Heart left ventricle (tissue), 16 donors: ENCODE results near the gene BAG1. TPM values are rescaled to one million over a fixed set of nuclear protein-coding genes. Genes with fewer than 3 reads are reported as not detected.

Experiments
- ATAC-seq, 4 donors: fragments of 200-7000 bp; cut with Tn5 transposase; one replicate each; pipeline ENCODE4 v1.9.1; 2020 to 2022; ENCODE audit warnings: moderate library complexity in 4 of 4, mild to moderate bottlenecking in 3 of 4, moderate number of reproducible peaks in 1 of 4
- DNase-seq, 5 donors: peaks; one replicate each; pipeline ENCODE4 v3.0.0-alpha.2; 2020
- H3K27ac ChIP-seq, 12 donors: fragments of 200-600 bp; sonication (generic) in 4 of 12; one replicate each; pipeline versions ENCODE4 v1.5.0 to v1.8.0; 2016 to 2022; ENCODE audit warnings: mild to moderate bottlenecking in 2 of 12
- H3K27me3 ChIP-seq, 9 donors: fragments of 200-600 bp; sonication (generic) in 2 of 9; one replicate each; pipeline versions ENCODE4 v1.5.1 to v1.8.0; 2016 to 2022; ENCODE audit warnings: mild to moderate bottlenecking in 3 of 9
- H3K36me3 ChIP-seq, 9 donors: fragments of 200-600 bp; sonication (generic) in 2 of 9; one replicate each; pipeline versions ENCODE4 v1.5.0 to v1.8.0; 2018 to 2022; ENCODE audit warnings: mild to moderate bottlenecking in 2 of 9
- H3K4me1 ChIP-seq, 12 donors: fragments of 200-600 bp; sonication (generic) in 4 of 12; one replicate each; pipeline versions ENCODE4 v1.5.0 to v1.8.0; 2016 to 2022; ENCODE audit warnings: mild to moderate bottlenecking in 3 of 12
- H3K4me3 ChIP-seq, 12 donors: fragments of 200-600 bp; sonication (generic) in 4 of 12; one replicate each; pipeline versions ENCODE4 v1.5.0 to v1.8.0; 2017 to 2022; ENCODE audit warnings: mild to moderate bottlenecking in 9 of 12, moderate library complexity in 4 of 12
- H3K9me3 ChIP-seq, 12 donors: fragments of 200-600 bp; sonication (generic) in 4 of 12; one replicate each; pipeline versions ENCODE4 v1.5.0 to v1.8.0; 2016 to 2022; ENCODE audit warnings: mild to moderate bottlenecking in 1 of 12
- POLR2A ChIP-seq, 2 donors: fragments of 450-650 bp; IDR thresholded peaks; one replicate each; pipeline ENCODE4 v1.6.1; 2017; ENCODE audit warnings: antibody characterized with exemption in 2 of 2, mild to moderate bottlenecking in 2 of 2, moderate library complexity in 2 of 2
- WGBS, 4 donors: extraction: QIAGEN DNeasy Blood & Tissue Kit in 2 of 4; methylation state at CpG; one replicate each; pipeline versions ENCODE4 v1.1.5 to v1.1.7; 2013 to 2018; 5-methylcytosine and 5-hydroxymethylcytosine counted together
- intact Hi-C, 10 donors: fragments of 100-400 bp; cut with DNase I; formaldehyde crosslinking; loops; one replicate each; pipeline versions ENCODE4 v1.11.1 to v1.14.2; 2022
- polyA plus RNA-seq, 2 donors: library from polyadenylated mRNA; stranded (reverse); fragments of 200-250 nt; gene quantifications; one replicate each; pipeline ENCODE4 v1.2.3, GENCODE V29; 2013
- total RNA-seq, 9 donors: library from RNA; depleted of rRNA in 2 of 9; stranded (reverse); fragments of >200 nt in 2 of 9; fragmentation: NEBNext Ultra II Directional in 3 of 9; extraction: Animal tissue kit (Norgen Biotek cat#: 25700) in 3 of 9; gene quantifications; one replicate each; pipeline versions ENCODE4 v1.1.0 to v1.2.4, GENCODE V29; 2016 to 2023
- TF ChIP-seq, protein P1 (sequence below), 12 donors: fragments of 200-600 bp; sonication (generic) in 4 of 12; IDR thresholded peaks; one replicate each; pipeline versions ENCODE4 v1.5.0 to v1.8.0; 2018 to 2022; ENCODE audit warnings: antibody characterized with exemption in 12 of 12, mild to moderate bottlenecking in 5 of 12
- donor health status: ischemic (EF 13 %, LVEDD 7.1; RV severe dilation, severe dysfunction).
- donor health status: healthy with polysubstance abuse.
- donor health status: DM: no; HTN: yes; CAD: no.
- donor health status: DM: no; HTN: no; CAD: no.
- donor health status: ischemic (EF 25% LVEDD 6.9; RV normal size, moderate dysfunction).
- donor health status: ischemic (EF 25% LVEDD 5.7; RV mildly dilated, moderate dysfunction).
- donor health status: healthy.
- donor health status: DM: yes; HTN: yes; CAD: no.
- donor health status: ischemic (EF 35%, LVEDD 5.7; RV mildly dilated, moderate dysfunction).
- donor health status: nonischemic (EF 11% LVEDD 7.7; RV severe dilation, severe dysfunction).
- donor health status: DM: yes; HTN: yes; CAD: no.
- donor health status: PGD.
- donor health status: ischemic (EF 29% LVEDD 5.4; RV normal size, mild dysfunction).
- donor health status: nonischemic (EF 23%, LVEDD 6.1; RV moderate dilation, normal function).

The BAG1 gene
- total and polyA plus RNA-seq, 11 donors, result 71.0 to 144 (median 112) TPM

DNA sequence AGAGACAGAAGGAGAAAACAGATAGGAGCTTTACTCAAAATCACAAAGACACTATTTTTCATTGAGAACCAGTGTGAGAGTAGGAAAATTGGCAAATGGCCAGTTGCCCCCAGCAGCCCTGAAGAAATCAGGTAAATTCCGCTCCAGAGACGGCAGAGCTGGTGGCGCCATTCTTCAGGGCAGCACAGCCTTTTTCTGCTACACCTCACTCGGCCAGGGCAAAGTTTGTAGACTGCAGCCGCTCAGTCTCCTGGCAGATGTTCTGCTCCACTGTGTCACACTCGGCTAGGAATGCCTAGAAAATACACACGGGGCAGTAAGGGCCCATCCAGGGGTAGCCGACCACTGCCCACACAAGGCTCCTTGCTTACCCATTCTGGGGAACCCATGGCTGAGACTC, 9.5 kb downstream of the BAG1 start:
- intact Hi-C loops, result no loop called here
- Histone ChIP-seq H3K4me3 (no peak overlapping the region), H3K4me1 (peaks cover 0 to 16% (median 7%) of the 10 kb centered on the region in 12 donors), H3K36me3 (peaks cover 0 to 92% (median 82%) of the 10 kb centered on the region in 9 donors), H3K9me3 (no peaks in the 10 kb centered on the region), H3K27ac (no peak overlapping the region), H3K27me3 (no peaks in the 10 kb centered on the region)
- ATAC-seq (no peak), DNase-seq (no peak)
- 93 to 97% (median 95%) methylated on average over 7 to 8 of the region's 8 CpGs for WGBS, 4 donors
- no peak for TF ChIP-seq POLR2A (IDR thresholded peaks at IDR 0.05)
- TF ChIP-seq, protein P1, sequence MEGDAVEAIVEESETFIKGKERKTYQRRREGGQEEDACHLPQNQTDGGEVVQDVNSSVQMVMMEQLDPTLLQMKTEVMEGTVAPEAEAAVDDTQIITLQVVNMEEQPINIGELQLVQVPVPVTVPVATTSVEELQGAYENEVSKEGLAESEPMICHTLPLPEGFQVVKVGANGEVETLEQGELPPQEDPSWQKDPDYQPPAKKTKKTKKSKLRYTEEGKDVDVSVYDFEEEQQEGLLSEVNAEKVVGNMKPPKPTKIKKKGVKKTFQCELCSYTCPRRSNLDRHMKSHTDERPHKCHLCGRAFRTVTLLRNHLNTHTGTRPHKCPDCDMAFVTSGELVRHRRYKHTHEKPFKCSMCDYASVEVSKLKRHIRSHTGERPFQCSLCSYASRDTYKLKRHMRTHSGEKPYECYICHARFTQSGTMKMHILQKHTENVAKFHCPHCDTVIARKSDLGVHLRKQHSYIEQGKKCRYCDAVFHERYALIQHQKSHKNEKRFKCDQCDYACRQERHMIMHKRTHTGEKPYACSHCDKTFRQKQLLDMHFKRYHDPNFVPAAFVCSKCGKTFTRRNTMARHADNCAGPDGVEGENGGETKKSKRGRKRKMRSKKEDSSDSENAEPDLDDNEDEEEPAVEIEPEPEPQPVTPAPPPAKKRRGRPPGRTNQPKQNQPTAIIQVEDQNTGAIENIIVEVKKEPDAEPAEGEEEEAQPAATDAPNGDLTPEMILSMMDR (IDR thresholded peaks at IDR 0.05), result no peak

- no peak overlapping the region for H3K4me3 ChIP-seq
- DNase-seq (no peak), ATAC-seq (no peak)
- peaks cover 0 to 16% (median 7%) of the 10 kb centered on the region in 12 donors for H3K4me1 ChIP-seq
- H3K36me3 ChIP-seq, result peaks cover 0 to 84% (median 76%) of the 10 kb centered on the region in 9 donors
- intact Hi-C loops, result no loop called here
- 93 to 96% (median 94%) methylated on average over 4 of the region's 4 CpGs for WGBS, 4 donors
- TF ChIP-seq, protein P1 (IDR thresholded peaks at IDR 0.05), result no peak
- no peak for TF ChIP-seq POLR2A (IDR thresholded peaks at IDR 0.05)
- no peaks in the 10 kb centered on the region for H3K27me3 ChIP-seq
- no peaks in the 10 kb centered on the region for H3K9me3 ChIP-seq
- H3K27ac ChIP-seq, result no peak overlapping the region
Observed at GRCh38 chr9:33254211-33254610, 10.3 kb downstream of the BAG1 start.

DNA sequence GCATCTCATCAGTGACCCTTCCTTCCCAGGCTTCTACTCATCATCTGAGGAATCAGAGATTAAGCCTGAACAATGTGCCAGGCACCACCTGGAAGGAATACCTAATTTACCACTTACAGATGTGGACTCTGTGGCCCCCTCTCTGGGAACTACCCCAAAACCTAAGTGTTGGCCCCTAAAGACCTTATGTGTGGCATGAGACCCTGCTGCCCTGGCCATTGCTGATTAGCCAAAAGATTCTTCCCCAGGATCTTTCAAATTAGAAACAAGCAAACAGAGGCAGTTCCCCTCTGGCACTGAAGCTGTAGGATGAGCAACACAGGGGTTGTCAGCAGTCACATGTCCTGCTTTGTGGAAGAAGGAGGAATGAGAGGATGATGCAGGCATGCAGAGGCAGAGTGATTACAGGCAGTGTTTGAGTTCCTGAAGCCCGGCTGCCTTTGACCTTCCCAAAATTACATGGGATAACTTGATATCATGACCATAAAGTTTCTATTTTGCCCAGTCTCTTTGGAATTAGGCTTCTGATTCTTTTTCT, 14.0 kb downstream of the BAG1 start:
- intact Hi-C loops, result no loop called here
- peaks cover 0 to 8% (median 0%) of the 10 kb centered on the region in 12 donors for H3K4me1 ChIP-seq
- no peak overlapping the region for H3K27ac ChIP-seq
- H3K4me3 ChIP-seq, result no peak overlapping the region
- no peaks in the 10 kb centered on the region for H3K9me3 ChIP-seq
- WGBS, 4 donors, result 38 to 65% (median 53%) methylated on average over 1 of the region's 1 CpG
- no peak for TF ChIP-seq POLR2A (IDR thresholded peaks at IDR 0.05)
- TF ChIP-seq, protein P1 (IDR thresholded peaks at IDR 0.05), result no peak
- DNase-seq (no peak), ATAC-seq (peak in 1 of 4 donors; percentile 13)
- H3K36me3 ChIP-seq, result peaks cover 0 to 47% (median 42%) of the 10 kb centered on the region in 9 donors
- no peaks in the 10 kb centered on the region for H3K27me3 ChIP-seq

GRCh38 chr9:33249983-33250382, 14.5 kb downstream of the BAG1 start:
- TF ChIP-seq, protein P1 (IDR thresholded peaks at IDR 0.05), result no peak
- 94 to 100% (median 96%) methylated on average over 2 of the region's 2 CpGs for WGBS, 4 donors
- H3K9me3 ChIP-seq, result no peaks in the 10 kb centered on the region
- peaks cover 0 to 8% (median 0%) of the 10 kb centered on the region in 12 donors for H3K4me1 ChIP-seq
- no peak overlapping the region for H3K4me3 ChIP-seq
- H3K36me3 ChIP-seq, result peaks cover 0 to 42% (median 37%) of the 10 kb centered on the region in 9 donors
- DNase-seq, result no peak
- no peak for ATAC-seq
- intact Hi-C loops, result no loop called here
- H3K27me3 ChIP-seq, result no peaks in the 10 kb centered on the region
- H3K27ac ChIP-seq, result no peak overlapping the region
